IMR-90 (cell line): Measurements from ENCODE around the gene TRAFD1. TPM values are rescaled to one million over a fixed set of nuclear protein-coding genes. Genes with fewer than 3 reads are reported as not detected.

Source experiments
- ATAC-seq: fragments of 200-7000 bp; cut with Tn5 transposase; 2 replicates; pipeline ENCODE4 v1.9.1; 2020; ENCODE audit warnings: low read depth, mild to moderate bottlenecking, moderate library complexity
- BruUV-seq: library from RNA; stranded (reverse); fragments of 400-500 nt; replicated peaks from 2 replicates; lab custom pipeline; 2021; lab: Mats Ljungman, UMichigan
- CTCF ChIA-PET: fragments of 300-600 bp; formaldehyde crosslinking; extraction: SDS; loops from one replicate; lab custom pipeline; 2021; ENCODE audit warnings: antibody characterized with exemption; lab: Yijun Ruan, JAX
- POLR2A ChIA-PET: fragments of 300-600 bp; sonication (Branson Sonifier 250); formaldehyde crosslinking; loops from one replicate; lab custom pipeline; 2022; ENCODE audit warnings: antibody characterized with exemption; ENCODE audit not compliant: unreplicated experiment; lab: Charles Lee
- DNase-seq: peaks from one replicate; pipeline ENCODE4 v3.0.0; 2013
- H2AFZ ChIP-seq: replicated peaks from 2 replicates; pipeline ENCODE3; 2013; ENCODE audit warnings: low read length, mild to moderate bottlenecking; ENCODE audit not compliant: poor library complexity
- H2AK5ac ChIP-seq: 2 replicates; pipeline ENCODE4 v1.6.1; 2013; ENCODE audit warnings: low read depth, low read length, inconsistent platforms
- H2AK9ac ChIP-seq: replicated peaks from 2 replicates; pipeline ENCODE3; 2013; ENCODE audit warnings: mild to moderate bottlenecking, low read depth, low read length, moderate library complexity; ENCODE audit not compliant: poor library complexity
- H2BK120ac ChIP-seq: 2 replicates; pipeline ENCODE4 v1.6.1; 2013; ENCODE audit warnings: low read depth, low read length, inconsistent platforms
- H2BK15ac ChIP-seq: 3 replicates; pipeline ENCODE4 v1.6.1; 2013; ENCODE audit warnings: low read depth, low read length, inconsistent platforms
- H2BK20ac ChIP-seq: 2 replicates; pipeline ENCODE4 v1.6.1; 2013; ENCODE audit warnings: low read depth, mild to moderate bottlenecking, inconsistent platforms, low read length, moderate library complexity
- H2BK5ac ChIP-seq: 2 replicates; pipeline ENCODE4 v1.6.1; 2013; ENCODE audit warnings: mild to moderate bottlenecking, low read depth, low read length, inconsistent platforms; ENCODE audit not compliant: poor library complexity, severe bottlenecking
- H3K14ac ChIP-seq: replicated peaks from 2 replicates; pipeline ENCODE4 v1.6.1; 2013; ENCODE audit warnings: low read depth, low read length, inconsistent platforms
- H3K18ac ChIP-seq: 2 replicates; pipeline ENCODE4 v1.6.1; 2013; ENCODE audit warnings: low read depth, low read length, control low read depth
- H3K23ac ChIP-seq: 2 replicates; pipeline ENCODE4 v1.6.1; 2013; ENCODE audit warnings: low read depth, low read length, inconsistent platforms
- H3K27ac ChIP-seq: 2 replicates; pipeline ENCODE4 v1.5.1; 2013; ENCODE audit warnings: mild to moderate bottlenecking, control low read depth, low read length; ENCODE audit not compliant: insufficient read depth
- H3K27me3 ChIP-seq: 2 replicates; pipeline ENCODE4 v1.6.1; 2013; ENCODE audit warnings: low read length; ENCODE audit not compliant: control insufficient read depth, insufficient read depth
- H3K36me3 ChIP-seq: 2 replicates; pipeline ENCODE4 v1.6.1; 2013; ENCODE audit warnings: low read length, mixed read lengths; ENCODE audit not compliant: control insufficient read depth, insufficient read depth
- H3K4ac ChIP-seq: 2 replicates; pipeline ENCODE4 v1.6.1; 2013; ENCODE audit warnings: low read depth, low read length, inconsistent platforms
- H3K4me1 ChIP-seq: 2 replicates; pipeline ENCODE4 v1.6.1; 2013; ENCODE audit warnings: low read length, mixed read lengths; ENCODE audit not compliant: control insufficient read depth, insufficient read depth
- H3K4me2 ChIP-seq: 2 replicates; pipeline ENCODE4 v1.6.1; 2013; ENCODE audit warnings: low read depth, mild to moderate bottlenecking, control low read depth, low read length, moderate library complexity
- H3K4me3 ChIP-seq: 2 replicates; pipeline ENCODE4 v1.5.1; 2013; ENCODE audit warnings: low read depth, mild to moderate bottlenecking, control low read depth, low read length, moderate library complexity; ENCODE audit not compliant: insufficient read depth
- H3K56ac ChIP-seq: 2 replicates; pipeline ENCODE4 v1.6.1; 2013; ENCODE audit warnings: low read length, inconsistent platforms; ENCODE audit not compliant: insufficient read depth; ENCODE audit errors: extremely low read depth
- H3K79me1 ChIP-seq, 2 experiments: 2 replicates each; pipeline ENCODE4 v1.6.1; 2013; ENCODE audit warnings: low read length in 2 of 2, inconsistent platforms in 1 of 2, low read depth in 1 of 2
- H3K9ac ChIP-seq: 2 replicates; pipeline ENCODE4 v1.6.1; 2013; ENCODE audit warnings: low read depth, low read length, control low read depth
- H3K9me1 ChIP-seq: 2 replicates; pipeline ENCODE4 v1.6.1; 2013; ENCODE audit warnings: low read length, inconsistent platforms; ENCODE audit not compliant: insufficient read depth
- H3K9me3 ChIP-seq: 2 replicates; pipeline ENCODE4 v1.6.1; 2013; ENCODE audit warnings: low read length; ENCODE audit not compliant: control insufficient read depth, insufficient read depth
- H4K20me1 ChIP-seq: 2 replicates; pipeline ENCODE4 v1.6.1; 2013; ENCODE audit warnings: low read length, inconsistent platforms; ENCODE audit not compliant: insufficient read depth
- H4K5ac ChIP-seq: 2 replicates; pipeline ENCODE4 v1.6.1; 2013; ENCODE audit warnings: mild to moderate bottlenecking, low read depth, low read length, control low read depth
- H4K8ac ChIP-seq, 2 experiments: 2 replicates each; pipeline ENCODE4 v1.6.1; 2013; ENCODE audit warnings: low read depth in 2 of 2, low read length in 2 of 2, control low read depth in 1 of 2, inconsistent platforms in 1 of 2
- H4K91ac ChIP-seq: 2 replicates; pipeline ENCODE4 v1.6.1; 2013; ENCODE audit warnings: low read depth, low read length, inconsistent platforms; ENCODE audit not compliant: insufficient read depth
- CEBPB ChIP-seq: IDR thresholded peaks from 2 replicates; pipeline ENCODE4 v1.6.1; 2012; ENCODE audit warnings: low read depth, low read length, improper control_type of control experiment
- FOS ChIP-seq: fragments of 150-350 bp; IDR thresholded peaks from 2 replicates; pipeline ENCODE4 v1.6.1; 2016; ENCODE audit warnings: low read depth, low read length
- RCOR1 ChIP-seq: IDR thresholded peaks from 2 replicates; pipeline ENCODE4 v1.6.1; 2012; ENCODE audit warnings: mild to moderate bottlenecking, low read length, improper control_type of control experiment; ENCODE audit not compliant: insufficient replicate concordance
- WGBS, 2 experiments: methylation state at CpG; one replicate each; pipeline versions ENCODE4 v1.1.5 to v1.1.7; 2013; ENCODE audit warnings: missing lambda C conversion rate in 2 of 2; ENCODE audit not compliant: insufficient read length in 1 of 2; ENCODE audit errors: extremely low coverage in 2 of 2; 5-methylcytosine and 5-hydroxymethylcytosine counted together
- dilution Hi-C: fragments of 300-500 bp; cut with HindIII; formaldehyde crosslinking; loops from one replicate; pipeline ENCODE4 v1.14.3; 2018; ENCODE audit warnings: low sequenced_read_pairs; ENCODE audit not compliant: unreplicated experiment
- in situ Hi-C: fragments of 300-500 bp; cut with MboI; formaldehyde crosslinking; loops from 3 replicates; pipeline ENCODE4 v1.14.3; 2019; ENCODE audit warnings: low sequenced_read_pairs, inconsistent platforms, mixed read lengths
- intact Hi-C: fragments of 100-400 bp; cut with micrococcal nuclease; formaldehyde crosslinking; loops from 2 replicates; pipeline ENCODE4 v1.10.0; 2022
- polyA plus RNA-seq, 3 experiments: library from polyadenylated mRNA; depleted of rRNA; stranded (reverse); fragments of >200 nt; gene quantifications; 2 replicates each; pipeline ENCODE4 v1.2.3, GENCODE V29; 2012; ENCODE audit warnings: low replicate concordance in 1 of 3
- total RNA-seq: library from RNA; depleted of rRNA; stranded (reverse); fragments of >200 nt; gene quantifications from 2 replicates; pipeline ENCODE4 v1.2.3, GENCODE V29; 2012

Gene TRAFD1
- total and polyA plus RNA-seq, 2 of the 4 experiments (the other 2 are of a cell fraction) = 41.3 to 70.4 TPM

- Histone ChIP-seq H3K4ac (no peak overlapping the region), H3K4me2 (peak overlapping the region; percentile 13), H3K27me3 (no peaks in the 10 kb centered on the region), H2BK15ac (no peak overlapping the region), H3K4me3 (no peak overlapping the region), H3K23ac (no peak overlapping the region), H2AFZ (no peak overlapping the region), H3K18ac (no peak overlapping the region), H2BK5ac (peak overlapping the region; percentile 4), H3K14ac (no peak overlapping the region), H2BK120ac (no peak overlapping the region), H3K9me3 (no peaks in the 10 kb centered on the region), H3K27ac (no peak overlapping the region), H2AK9ac (no peak overlapping the region), H4K5ac (no peak overlapping the region), H4K8ac (no peak overlapping the region), H3K36me3 (no peaks in the 10 kb centered on the region), H3K9ac (no peak overlapping the region), H4K20me1 (peaks cover 7% of the 10 kb centered on the region), H3K4me1 (peaks cover 19% of the 10 kb centered on the region), H3K9me1 (peaks cover 9% of the 10 kb centered on the region; the same call in 1 of the 2 replicates), H2AK5ac (no peak overlapping the region), H3K79me1 (peaks cover 7 to 38% of the 10 kb centered on the region in 2 experiments), H2BK20ac (no peak overlapping the region), H4K91ac (no peak overlapping the region), H3K56ac (no peak overlapping the region)
- ChIA-PET CTCF (interaction anchor here (1.0 kb wide), 1 partner anchor 15 kb away, joined by 4 read pairs; no protein-coding TSS in a partner anchor), POLR2A (interaction anchor here (0.8 kb wide), 1 partner anchor 16 kb away, joined by 3 read pairs; the partner anchor contains the start of gene NAA25)
- no TSS peak for BruUV-seq
- no CpG with 5 or more reads among the region's 1 CpG for WGBS, 2 experiments
- dilution Hi-C loops = no loop called here
- intact Hi-C loops = loop anchor here (10.0 kb wide), 1 partner anchor 180 kb away; no protein-coding TSS in a partner anchor
- in situ Hi-C loops = no loop called here
- DNase-seq = no peak
- ATAC-seq = no peak
- TF ChIP-seq CEBPB = peak; percentile 83
- TF ChIP-seq RCOR1 = no peak
- 0 out of 2 replicates have a peak, but pooled peaks have one; percentile 6 for TF ChIP-seq FOS
These were observed 476 bp upstream of the TRAFD1 start for GRCh38 chr12:112124918-112125249.
